Renal pelvis (tissue), 4 donors: Measurements from ENCODE around the gene CDC42SE2. TPM values are rescaled to one million over a fixed set of nuclear protein-coding genes. Genes with fewer than 3 reads are reported as not detected.
"Not testable (repeated sequence)": the region's sequence is repeated elsewhere in the genome, so short reads cannot be mapped to it uniquely, and the experiment has no call there.

Source experiments
- DNase-seq: peaks from one replicate; pipeline ENCODE4 v3.0.0-alpha.2; 2013
- polyA plus RNA-seq, 3 donors: library from polyadenylated mRNA; unstranded; fragments of 120-200 nt; gene quantifications; one replicate each; pipeline ENCODE4 v1.2.1, GENCODE V29; 2013; ENCODE audit not compliant: insufficient read length in 3 of 3

The CDC42SE2 gene
- polyA plus RNA-seq, 3 donors: 44.2 to 54.0 (median 44.7) TPM

DNA sequence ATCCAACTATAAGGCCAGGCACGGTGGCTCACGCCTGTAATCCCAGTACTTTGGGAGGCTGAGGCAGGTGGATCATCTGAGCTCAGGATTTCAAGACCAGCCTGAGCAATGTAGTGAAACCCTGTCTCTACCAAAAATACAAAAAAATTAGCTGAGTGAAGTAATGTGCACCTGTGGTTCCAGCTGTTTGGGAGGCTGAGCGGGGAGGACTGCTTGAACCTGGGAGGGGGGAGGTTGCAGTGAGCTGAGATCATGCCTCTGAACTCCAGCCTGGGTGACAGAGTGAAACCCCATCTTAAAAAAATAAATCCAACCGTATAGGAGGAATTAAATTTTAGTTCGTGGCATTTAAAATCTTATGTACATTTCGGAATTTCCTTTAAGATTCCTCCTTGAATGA is 123.4 kb downstream of the CDC42SE2 start:
- no peak for DNase-seq

DNA sequence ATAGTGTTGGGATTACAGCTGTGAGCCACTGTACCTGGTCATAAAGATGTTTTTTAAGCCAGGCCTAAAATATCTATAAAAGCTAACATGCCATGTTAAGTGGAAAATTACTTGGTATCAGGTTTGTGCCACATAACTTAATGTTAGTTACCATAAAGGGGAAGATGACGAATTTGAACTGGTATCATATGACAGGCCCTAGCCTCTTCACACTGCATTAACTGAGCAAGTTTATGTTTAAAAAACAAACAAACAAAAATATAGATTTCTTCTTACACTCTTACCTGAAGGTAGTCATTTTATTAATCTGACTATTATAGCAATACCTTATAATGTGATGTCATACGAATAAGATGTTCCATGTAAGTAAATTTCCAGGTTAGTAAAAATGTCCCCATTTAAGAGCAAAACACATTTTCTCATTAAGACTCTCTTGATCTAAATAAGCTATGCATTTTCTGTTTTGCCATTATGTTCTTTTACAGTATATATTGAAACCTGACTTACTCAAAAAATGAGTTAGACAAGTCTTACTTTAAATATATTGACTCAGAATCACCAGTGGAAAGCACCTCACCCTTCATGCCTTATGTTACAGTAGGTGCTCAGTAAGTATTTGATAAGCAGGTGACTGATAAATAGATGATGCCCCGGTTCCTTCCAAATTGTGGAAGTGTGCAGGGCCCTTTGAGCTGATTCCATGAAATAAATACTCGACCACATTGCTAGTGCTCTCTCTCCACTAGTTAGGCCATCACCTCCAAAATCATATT is 125.4 kb downstream of the CDC42SE2 start:
- DNase-seq: no peak

DNA sequence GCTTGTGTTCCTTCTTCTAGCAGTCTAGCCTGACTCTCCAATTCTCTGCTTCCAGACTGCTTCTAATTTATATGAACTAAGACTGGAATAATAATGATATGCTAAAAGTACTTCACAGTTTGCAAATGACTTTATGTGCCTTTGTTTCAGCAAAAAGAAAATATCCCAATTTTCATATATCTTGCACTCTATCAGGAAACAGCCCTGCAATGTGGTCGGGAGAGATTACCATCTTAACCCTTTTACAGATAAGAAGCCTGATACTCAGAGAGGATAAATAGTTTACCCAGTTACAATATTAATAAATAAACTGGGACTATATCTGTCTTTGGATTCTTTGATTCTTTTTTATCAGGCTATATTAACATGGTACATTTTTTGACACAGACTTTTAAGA is 126.0 kb downstream of the CDC42SE2 start:
- no peak for DNase-seq

DNA sequence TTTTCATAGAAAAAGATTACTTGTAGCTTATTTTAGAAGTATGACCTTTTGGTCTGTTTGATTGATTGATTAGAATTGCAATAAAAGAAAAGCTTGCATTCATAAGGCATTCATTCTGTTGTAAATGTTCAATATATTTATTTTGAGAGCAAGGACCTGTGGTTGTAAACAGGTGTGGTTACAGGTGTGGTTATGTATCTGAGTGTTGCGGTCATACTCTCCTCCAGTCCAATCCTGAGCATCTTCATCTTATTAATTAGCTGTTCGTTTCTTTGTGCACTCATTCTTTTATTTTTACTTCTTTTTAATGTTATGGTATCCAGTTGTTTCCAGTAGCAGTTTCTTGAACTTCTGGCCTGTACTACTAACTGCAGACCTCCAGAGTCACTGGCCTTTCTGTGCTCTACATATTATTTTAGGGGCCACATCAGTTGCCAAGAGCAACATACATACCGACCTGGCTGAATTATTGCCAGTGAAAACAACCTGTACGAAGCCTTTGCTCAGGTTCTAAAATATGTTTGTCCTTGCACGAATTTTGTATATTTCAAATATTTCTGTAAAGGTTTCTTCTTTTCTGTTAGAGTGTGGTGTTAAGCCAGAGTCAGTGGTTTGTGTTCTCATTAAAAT is 128.7 kb downstream of the CDC42SE2 start:
- no peak for DNase-seq

DNA sequence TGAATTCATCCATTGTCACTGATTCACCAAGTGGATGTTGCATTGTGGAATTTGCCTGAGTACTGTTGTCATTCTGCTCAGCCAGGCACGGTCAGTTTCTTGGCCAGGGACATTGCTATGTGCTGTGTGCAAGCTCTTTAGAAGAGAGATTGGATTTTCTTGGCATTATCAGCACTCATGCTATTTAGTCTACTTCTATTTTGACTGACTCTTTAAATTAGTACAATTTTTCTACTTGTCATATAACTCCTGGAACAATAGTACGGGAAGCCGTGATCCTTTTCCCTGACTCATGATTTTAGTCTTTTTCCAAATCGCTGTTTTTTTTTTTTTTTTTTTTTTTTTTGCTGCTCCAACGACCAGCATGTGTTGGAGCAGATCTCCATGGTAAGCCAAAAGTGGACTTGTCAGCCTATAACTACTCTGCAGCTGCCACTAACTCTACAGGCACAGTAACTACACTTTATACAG is 129.7 kb downstream of the CDC42SE2 start:
- no peak for DNase-seq

DNA sequence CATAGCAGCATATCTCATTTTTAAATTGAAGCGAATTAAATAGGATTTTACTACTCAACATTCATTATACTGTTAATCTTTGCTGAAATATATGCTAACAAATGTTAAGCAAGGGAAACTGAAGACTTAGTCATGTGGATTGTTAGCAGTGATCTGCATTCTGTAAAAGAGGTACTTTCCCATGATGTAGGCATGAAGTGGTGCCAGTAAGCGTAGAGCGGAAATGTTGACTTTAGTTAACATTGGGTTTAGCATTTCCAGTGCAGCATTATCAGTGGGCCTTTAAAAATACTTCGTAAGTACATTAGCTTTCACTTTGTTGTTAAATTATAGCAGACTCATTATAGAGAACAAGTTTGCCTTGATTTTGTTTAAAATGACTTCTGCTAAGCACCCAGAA is 130.3 kb downstream of the CDC42SE2 start:
- DNase-seq: no peak

DNA sequence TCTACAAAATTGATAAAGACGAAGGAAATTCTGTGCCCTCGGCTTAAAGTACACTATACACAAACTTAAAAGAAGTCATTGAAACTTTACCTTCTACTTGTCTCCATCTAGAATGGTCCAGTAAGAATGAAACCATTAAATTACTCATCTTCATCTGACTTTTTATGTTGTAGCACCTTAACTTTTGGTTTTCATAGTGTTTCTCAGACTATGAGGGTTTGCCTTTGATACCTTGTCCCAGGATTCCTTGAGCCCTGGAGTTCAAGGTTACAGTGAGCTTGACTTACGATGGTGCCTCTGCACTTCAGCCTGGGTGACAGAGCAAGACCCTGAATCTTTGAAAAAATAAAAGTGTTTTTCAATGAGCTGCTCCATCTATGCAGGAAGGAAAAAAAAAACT is 132.2 kb downstream of the CDC42SE2 start:
- no peak for DNase-seq

DNA sequence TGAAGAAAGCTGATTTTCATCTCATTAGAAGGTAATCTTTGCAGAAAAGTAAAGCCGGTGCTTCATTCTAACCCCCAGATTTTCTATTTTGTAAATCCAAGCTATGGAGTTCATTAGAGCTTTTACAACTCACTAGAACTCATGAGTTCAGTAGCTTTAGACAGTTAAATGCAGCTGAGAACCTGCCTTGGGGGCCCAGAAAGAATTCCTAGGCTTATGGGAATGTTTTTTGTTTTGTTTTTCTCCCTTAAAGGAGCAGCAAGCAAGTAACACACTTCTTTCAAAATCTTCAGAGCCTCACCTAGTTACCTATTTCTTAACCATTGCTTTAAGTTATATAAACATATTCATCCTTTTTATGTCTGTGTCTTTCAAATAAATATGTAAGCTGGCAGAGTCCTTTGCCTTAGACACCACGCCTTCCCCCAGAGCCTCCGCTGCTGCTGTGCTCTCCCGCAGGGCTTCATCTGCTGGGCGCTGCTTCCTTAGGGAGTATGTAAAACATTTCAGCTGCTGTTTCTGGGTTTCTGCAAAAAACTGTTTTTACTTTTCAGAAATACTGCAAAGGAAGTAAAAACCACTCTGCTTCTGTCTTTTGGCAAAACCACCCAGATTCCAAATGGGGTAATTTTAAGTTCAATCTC is 132.9 kb downstream of the CDC42SE2 start:
- DNase-seq: no peak

DNA sequence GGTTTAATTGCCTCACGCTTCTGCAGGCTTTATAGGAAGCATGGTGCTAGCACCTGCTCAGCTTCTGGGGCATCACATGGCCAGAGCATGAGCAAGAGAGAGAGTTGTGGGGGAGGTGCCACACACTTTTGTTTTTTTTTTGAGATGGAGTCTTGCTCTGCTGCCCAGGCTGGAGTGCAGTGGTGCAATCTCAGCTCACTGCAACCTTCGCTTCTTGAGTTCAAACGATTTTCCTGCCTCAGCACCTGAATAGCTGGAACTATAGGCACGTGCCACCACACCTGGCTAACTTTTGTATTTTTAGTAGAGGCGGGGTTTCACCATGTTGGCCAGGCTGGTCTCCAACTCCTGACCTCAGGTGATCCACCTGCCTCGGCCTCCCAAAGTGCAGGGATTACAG is 135.2 kb downstream of the CDC42SE2 start:
- not testable (repeated sequence) for DNase-seq

DNA sequence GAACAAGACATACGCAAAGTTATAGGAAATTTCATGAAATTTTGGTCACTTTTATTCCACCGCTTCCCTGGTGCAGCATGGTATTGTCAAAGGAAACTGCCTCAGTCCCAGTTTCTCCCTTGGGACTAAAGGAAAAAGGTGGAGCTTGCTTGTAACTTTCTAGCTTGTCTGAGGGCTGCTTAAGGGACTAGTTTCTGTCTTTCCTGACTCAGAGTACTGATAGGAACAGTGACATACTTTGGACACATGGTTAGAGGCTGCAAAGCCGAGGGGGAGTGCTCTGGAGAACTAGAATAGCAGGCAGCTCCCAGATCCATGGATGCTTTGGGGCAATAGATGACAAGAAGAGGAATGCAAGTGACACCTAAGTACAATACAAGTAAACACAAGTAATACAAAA is 136.7 kb downstream of the CDC42SE2 start:
- no peak for DNase-seq

DNA sequence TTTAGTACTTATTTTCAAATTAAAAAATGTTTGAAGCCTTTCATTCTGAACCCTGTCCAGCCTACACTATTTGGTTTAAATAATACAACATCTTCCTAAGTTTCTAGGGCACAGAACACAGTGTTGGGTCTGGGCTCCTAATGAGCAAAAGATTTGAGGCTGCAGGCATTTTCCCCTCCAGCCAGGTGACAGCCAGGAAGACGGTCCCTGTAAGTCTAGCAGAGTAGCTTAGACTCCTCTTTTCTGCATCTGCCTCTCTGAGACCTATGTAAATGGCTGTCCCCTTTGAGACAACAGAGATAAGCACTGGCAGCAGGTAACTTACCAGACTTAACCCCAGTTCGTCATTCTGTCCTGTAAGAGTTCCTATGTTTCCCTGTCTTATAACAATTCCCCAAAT is 141.8 kb downstream of the CDC42SE2 start:
- DNase-seq: no peak

DNA sequence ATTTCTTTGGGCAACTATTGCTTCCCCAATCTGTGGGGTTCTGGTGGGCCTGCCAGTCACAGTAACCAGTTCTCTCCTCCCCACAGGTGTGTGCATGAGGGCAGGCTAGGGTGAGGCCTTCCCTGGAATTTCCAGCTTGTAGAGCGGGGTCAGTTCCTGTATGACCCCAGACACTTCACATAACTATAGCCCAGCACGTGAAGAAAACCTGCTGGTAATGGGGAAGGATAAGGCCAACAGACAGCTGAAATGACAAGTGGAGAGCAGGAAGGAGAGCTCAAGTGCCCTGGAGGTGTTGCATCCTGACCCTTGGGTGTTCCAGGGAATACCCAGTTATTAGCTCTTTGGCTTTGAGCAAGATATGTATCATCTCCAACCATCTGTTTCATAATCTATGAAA is 142.2 kb downstream of the CDC42SE2 start:
- DNase-seq: no peak

DNA sequence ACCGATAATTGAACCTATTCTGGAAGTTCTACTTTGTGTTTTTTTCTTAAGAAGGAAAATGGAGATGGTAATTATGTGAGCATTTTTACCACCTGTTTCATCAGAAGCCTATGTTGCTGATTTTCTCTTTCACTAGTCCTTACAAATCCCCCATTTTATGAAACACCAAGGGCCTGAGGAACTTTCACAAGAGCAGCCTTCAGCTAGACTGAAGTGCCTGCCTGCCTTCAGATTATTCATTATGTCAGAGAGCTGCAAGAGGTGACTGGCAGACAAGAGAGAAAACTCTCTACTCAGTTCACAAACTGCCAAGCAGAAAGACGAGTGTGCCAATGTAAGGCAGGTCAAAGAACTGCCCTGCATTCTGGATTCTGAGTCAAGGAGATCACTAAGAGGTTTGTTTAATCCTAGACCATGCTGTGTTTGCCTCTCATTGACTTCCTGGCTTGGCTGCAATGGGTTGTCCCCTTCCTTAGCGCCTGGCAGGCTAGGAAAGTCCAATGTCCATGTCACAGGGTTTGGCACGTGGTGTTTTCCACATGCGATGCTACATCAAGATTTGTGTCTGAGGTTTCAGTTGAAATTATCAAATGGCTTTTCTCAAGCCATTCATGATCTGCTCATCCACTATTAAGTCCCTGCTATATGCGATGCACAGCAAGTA is 143.3 kb downstream of the CDC42SE2 start:
- DNase-seq: no peak

DNA sequence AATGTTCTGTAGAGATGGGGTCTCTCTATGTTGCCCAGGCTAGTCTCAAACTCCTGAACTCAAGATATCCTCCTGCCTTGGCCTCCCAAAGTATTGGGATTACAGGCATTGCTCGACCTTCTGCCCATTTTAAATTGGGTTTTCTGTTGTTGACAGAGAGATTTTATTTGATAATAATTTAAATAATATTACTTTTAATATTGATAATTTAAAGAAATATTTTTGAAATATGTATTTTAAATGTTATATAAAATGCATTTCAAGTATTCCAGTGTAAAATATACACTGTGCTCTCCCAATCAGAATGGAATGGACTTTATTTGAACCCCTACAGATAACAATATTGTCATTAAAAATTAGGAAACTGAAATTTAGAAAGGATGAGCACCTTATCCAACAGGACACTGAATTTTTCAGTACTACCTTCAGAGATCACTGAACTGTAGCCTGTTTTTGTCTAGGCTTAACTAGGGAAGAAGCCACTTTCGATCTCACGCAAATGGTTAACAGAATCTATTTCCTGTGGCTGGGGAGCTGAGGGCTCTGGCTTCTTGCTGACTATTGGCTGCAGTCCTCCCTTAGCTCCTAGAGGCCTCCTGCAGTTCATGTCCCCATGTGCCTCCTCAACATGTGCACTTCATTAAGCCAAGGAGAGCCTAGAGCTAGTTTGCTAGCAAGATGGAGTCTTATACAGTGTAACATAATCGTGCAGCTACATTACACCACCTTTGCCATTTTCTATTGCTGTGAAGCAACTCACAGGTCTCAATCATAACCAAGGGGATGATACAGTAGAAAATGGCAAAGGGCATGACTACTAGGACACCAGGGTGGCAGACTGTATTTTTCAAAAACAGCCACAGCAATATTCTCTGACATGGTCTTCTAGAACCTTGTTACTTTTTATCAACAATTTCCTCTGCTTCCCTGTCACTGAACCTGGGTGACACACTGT is 150.0 kb downstream of the CDC42SE2 start:
- DNase-seq: no peak

DNA sequence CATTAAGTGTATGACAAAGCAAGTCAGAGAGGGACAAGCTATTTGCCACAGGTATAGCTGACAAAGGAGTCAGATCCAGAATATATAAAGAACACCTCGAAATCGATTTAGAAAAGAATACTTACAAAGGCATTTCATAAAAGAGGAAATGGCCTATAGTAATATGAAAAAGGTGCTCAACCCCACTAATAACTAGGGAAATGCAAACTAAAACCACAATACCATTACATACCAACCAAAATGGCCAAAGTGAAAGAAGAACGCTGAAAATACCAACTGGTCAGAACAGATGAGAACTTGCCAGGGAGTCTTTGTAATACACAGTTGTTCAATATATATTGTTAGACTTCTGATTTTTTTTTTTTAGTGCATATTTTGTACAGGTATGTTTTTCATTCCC is 152.9 kb downstream of the CDC42SE2 start:
- no peak for DNase-seq

DNA sequence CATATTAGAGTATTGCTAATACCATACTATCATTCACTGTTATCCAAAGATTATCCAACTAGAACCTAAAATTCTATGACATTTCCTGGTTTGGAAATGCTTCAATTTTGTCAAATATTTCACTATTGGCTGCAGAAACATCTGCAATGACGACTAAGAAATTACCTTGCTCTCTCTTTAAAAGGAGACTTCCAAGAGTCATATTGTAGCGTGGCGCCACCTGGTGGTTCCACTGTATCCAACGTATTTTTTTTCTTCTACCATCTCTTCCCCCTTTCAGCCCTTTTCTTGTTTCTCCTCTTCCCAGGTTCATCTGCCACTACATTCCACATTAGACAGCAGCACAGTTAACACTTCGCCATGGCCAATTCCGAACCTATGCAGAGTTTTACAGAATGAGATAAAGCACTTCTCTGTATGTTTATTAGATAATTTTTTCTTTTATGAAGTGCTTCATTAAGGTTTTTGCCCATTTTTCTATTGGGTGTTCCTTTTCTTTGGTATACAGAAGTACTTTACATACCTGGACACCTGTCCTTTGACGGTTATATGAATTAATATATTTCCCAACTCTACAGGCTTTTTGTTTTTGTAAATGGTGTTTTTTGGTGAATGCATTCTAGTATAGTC is 153.5 kb downstream of the CDC42SE2 start:
- DNase-seq: peak; percentile 69

DNA sequence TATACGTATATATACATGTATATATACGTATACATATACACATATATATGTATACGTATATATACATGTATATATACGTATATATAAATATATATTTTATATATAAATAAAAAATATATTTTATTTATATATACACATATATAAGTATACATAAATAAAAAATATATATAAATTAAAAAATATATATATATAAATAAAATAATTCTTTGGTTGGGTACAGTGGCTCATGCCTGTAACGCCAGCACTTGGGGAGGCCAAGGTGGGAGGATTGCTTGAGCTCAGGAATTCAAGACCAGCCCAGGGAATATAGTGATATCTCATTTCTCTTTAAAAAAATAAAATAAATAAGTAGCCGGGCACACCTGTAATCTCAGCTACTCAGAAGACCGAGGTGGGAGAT is 155.0 kb downstream of the CDC42SE2 start:
- DNase-seq: no peak

DNA sequence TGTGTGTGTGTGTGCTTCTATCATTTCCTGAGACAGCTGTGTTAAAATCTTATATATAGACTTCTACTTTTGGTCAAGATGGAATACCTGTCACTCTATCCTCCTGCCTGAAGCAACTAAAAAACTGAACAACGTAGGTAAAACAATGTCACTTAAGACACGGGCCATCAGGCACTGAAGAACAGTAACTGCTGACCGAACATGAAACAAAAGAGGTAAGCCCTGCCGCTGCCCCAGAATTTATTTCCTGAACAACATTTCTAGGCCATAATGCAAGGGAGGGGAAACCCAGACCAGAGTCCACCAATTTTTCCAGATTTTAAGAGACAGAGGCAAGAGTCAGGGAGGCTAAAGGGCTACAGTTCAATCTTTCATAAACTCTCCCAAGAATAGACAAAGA is 156.0 kb downstream of the CDC42SE2 start:
- DNase-seq: no peak

DNA sequence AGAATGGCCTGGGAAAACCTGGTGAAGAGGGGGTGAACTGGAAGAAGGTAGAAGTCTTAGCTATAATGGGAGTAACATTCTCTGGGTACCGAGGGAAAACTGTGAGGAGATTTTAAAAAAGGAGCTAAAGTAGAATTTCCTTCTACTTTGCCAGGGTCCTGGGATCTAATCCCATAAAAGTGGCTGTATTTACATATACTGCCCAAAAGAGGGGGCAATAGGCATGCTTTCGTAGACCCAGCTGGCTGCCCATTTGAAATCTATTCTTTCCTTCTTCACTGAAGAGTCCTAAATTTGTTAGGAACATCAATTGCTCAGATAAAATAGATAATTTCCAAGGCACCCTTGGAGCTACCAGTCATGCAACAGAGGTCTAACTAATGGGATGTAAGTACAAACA is 159.2 kb downstream of the CDC42SE2 start:
- DNase-seq: no peak

DNA sequence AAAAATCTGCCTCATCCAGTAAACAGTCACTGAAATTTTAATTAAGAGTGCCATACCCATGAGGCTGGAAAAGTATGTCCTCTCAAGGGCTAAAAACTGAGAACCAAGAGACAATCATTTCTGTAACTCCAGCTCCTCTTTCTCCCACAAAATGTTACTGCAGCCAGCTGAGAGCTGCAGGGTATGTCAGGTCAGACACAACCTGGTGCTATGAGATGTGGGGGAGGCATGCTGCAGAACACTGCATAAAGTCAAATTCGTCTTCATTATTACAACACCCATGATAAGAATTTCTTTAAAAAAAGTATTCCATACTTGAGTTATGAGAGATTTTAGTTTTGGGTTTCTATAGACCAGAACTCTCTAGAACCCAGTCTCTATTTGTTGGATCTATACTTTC is 162.2 kb downstream of the CDC42SE2 start:
- DNase-seq: no peak

DNA sequence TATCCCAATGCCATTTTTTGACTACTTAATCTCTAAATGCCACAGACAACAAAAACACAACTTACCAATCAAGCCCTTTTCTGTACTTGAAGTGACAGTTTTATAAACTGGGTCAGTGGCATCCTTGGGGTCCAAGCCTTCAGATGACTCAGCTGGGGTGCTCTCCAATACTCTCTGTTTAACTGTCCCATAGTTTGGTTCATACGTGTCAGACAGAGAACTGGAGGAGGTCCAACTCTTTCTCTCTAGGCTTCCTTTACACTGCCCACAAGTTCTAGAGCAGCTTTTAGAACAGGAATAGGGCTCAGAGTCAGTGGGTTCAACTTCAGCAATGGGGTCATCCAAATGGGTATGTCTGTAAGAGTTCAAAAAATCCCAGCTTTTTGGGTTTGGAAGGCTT is 166.9 kb downstream of the CDC42SE2 start:
- no peak for DNase-seq
